ENCODE results near the gene BCL11B. TPM values are rescaled to one million over a fixed set of nuclear protein-coding genes. Genes with fewer than 3 reads are reported as not detected.

Gene BCL11B
- total and polyA plus RNA-seq, 2 of the 8 experiments (the other 6 are each of a cell fraction or from before 2014, with no cell fraction given), result 0.63 to 5.9 TPM

DNA sequence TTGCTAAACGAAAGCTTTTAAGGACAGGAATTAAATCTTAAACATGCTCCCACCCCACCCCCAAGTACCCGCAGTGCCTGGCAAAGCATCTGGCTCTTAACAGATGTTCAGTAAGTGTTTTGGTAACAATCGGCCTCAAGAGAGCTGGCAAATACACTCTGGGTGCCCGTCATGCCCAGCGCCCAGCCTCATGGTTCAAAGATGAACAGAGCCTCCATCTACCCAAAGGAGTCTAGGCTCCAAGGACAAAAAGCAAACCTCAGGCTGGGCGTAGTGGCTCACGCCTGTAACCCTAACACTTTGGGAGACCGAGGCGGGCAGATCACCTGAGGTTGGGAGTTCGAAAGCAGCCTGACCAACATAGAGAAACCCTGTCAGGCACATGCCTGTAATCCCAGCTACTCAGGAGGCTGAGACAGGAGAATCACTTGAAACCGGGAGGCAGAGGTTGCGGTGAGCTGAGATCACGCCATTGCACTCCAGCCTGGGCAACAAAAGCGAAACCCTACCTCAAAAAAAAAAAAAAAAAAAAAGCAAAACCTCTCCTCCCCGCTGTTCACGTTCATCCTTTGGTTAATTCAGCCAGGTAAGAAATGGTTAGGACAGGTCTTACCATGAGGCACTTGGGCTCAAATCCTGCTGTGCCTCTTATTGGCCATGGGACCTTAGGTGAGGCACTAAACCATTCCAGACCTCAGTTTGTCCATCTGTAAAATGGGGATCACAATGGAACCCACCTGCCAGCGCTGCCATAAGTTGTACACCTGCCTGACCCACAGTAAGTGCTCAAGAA, 151.3 kb downstream of the BCL11B start:
- no peak overlapping the region for H2BK120ac ChIP-seq (replicated peaks; ENCODE audit: low read depth, low read length)
- no peak overlapping the region for H4K8ac ChIP-seq (ENCODE audit: extremely low read depth, insufficient read depth, low read length)
- H3K14ac ChIP-seq (ENCODE audit: insufficient read length), result no peak overlapping the region
- no peak overlapping the region for H3K18ac ChIP-seq (ENCODE audit: extremely low read depth, low read length)
- no peaks in the 10 kb centered on the region for H3K9me3 ChIP-seq (ENCODE audit: insufficient read depth in 2 of 2, low read depth in 1 of 2, low read length in 1 of 2)
- no peak overlapping the region for H4K91ac ChIP-seq (replicated peaks; ENCODE audit: insufficient read length, low read length)
- TF ChIP-seq KDM1A (IDR thresholded peaks at IDR 0.05; ENCODE audit: borderline replicate concordance, low read length), result peak; percentile 73; the same call in 1 of the 2 replicates
- TF ChIP-seq FOSL1 (IDR thresholded peaks at IDR 0.05; ENCODE audit: insufficient read depth, low read depth, low read length), result no peak
- H3K23ac ChIP-seq (ENCODE audit: insufficient read length), result no peak overlapping the region
- no peak overlapping the region for H3K9ac ChIP-seq (replicated peaks in 1 of 4; ENCODE audit: extremely low read depth in 1 of 4, low read depth in 3 of 4, low read length in 3 of 4)
- no peaks in the 10 kb centered on the region for H3K79me2 ChIP-seq (ENCODE audit: control insufficient read depth in 1 of 2, insufficient read depth in 2 of 2, low read length in 2 of 2)
- no peaks in the 10 kb centered on the region for H3K27me3 ChIP-seq (replicated peaks in 1 of 4; ENCODE audit: control insufficient read depth in 3 of 4, extremely low read depth in 1 of 4, insufficient read depth in 3 of 4, low read length in 3 of 4)
- H2BK15ac ChIP-seq (ENCODE audit: low read length), result no peak overlapping the region
- H3K4me2 ChIP-seq (ENCODE audit: insufficient read depth in 1 of 2, low read depth in 2 of 2, low read length in 2 of 2), result no peak overlapping the region
- no peaks in the 10 kb centered on the region for H4K20me1 ChIP-seq (replicated peaks in 1 of 2; ENCODE audit: control insufficient read depth in 1 of 2, insufficient read depth in 2 of 2, low read length in 2 of 2)
- no peaks in the 10 kb centered on the region for H3K36me3 ChIP-seq (ENCODE audit: control insufficient read depth in 2 of 4, insufficient read depth in 4 of 4, low read length in 3 of 4)
- WGBS, 2 experiments (ENCODE audit: extremely low coverage in 1 of 2, insufficient coverage in 1 of 2, insufficient read length in 1 of 2, insufficient replicate concordance in 2 of 2, low coverage in 1 of 2, low lambda C conversion rate in 2 of 2, missing lambda C conversion rate in 1 of 2), result 81% methylated on average over 13 of the region's 17 CpGs; no CpG with 5 or more reads in 1 of the 2 experiments
- ChIA-PET POLR2A (ENCODE audit: partially characterized antibody) (no interaction called here), CTCF (ENCODE audit: partially characterized antibody) (interaction anchor here (1.4 to 2.7 kb wide), 3 partner anchors 14 to 146 kb away, joined by 4 to 16 read pairs (median 5); no protein-coding TSS in a partner anchor)
- H3K4me1 ChIP-seq (replicated peaks in 1 of 4; ENCODE audit: control insufficient read depth in 3 of 4, insufficient read depth in 4 of 4, low read length in 3 of 4), result peaks cover 0 to 4% (median 0%) of the 10 kb centered on the region in 4 experiments; a peak in 2 of 7 replicates
- no peak overlapping the region for H2BK12ac ChIP-seq (ENCODE audit: low read depth, low read length)
- H3K4ac ChIP-seq (replicated peaks; ENCODE audit: insufficient read length, low read depth, low read length), result no peak overlapping the region
- no peak overlapping the region for H2AFZ ChIP-seq (ENCODE audit: low read length)
- no peak for FAIRE-seq
- peak in 1 of 2 experiments; percentile 22 for DNase-seq (ENCODE audit: low read depth in 1 of 2, low spot score in 2 of 2)
- H3K27ac ChIP-seq (ENCODE audit: low read depth, low read length), result no peak overlapping the region
- no peak overlapping the region for H3K4me3 ChIP-seq (ENCODE audit: extremely low read depth in 1 of 4, insufficient read depth in 2 of 4, low read depth in 3 of 4, low read length in 4 of 4)
- no peak overlapping the region for H2BK20ac ChIP-seq (ENCODE audit: low read length)
- no peak overlapping the region for H3K56ac ChIP-seq (replicated peaks; ENCODE audit: insufficient read length, low read depth, low read length)
- no peak overlapping the region for H2AK5ac ChIP-seq (ENCODE audit: low read depth, low read length)
- H3K79me1 ChIP-seq (ENCODE audit: low read depth, low read length), result no peaks in the 10 kb centered on the region
- H4K5ac ChIP-seq (ENCODE audit: insufficient read length, low read depth, low read length), result no peak overlapping the region
- H3K23me2 ChIP-seq (ENCODE audit: low read depth, low read length), result no peaks in the 10 kb centered on the region; the same call in 1 of the 2 replicates
- H2BK5ac ChIP-seq (ENCODE audit: low read depth, low read length), result no peak overlapping the region

Measured in H1 (cell line).